Ishikawa (cell line): Measurements from ENCODE around the gene HSD17B13.

ENCODE experiments used
- CEBPB ChIP-seq: IDR thresholded peaks from 2 replicates; pipeline ENCODE4 v1.6.1; 2012
- CREB1 ChIP-seq: IDR thresholded peaks from 2 replicates; pipeline ENCODE4 v1.6.1; 2012; ENCODE audit warnings: low read depth
- EGR1 ChIP-seq: IDR thresholded peaks from 2 replicates; pipeline ENCODE4 v1.6.1; 2012
- EP300 ChIP-seq: IDR thresholded peaks from 2 replicates; pipeline ENCODE4 v1.6.1; 2012; ENCODE audit warnings: borderline replicate concordance
- FOXM1 ChIP-seq: IDR thresholded peaks from 2 replicates; pipeline ENCODE4 v1.6.1; 2012; ENCODE audit warnings: low read depth, borderline replicate concordance
- MAX ChIP-seq: IDR thresholded peaks from 2 replicates; pipeline ENCODE4 v1.6.1; 2012
- NFIC ChIP-seq: IDR thresholded peaks from 2 replicates; pipeline ENCODE4 v1.6.1; 2012
- RAD21 ChIP-seq: IDR thresholded peaks from 2 replicates; pipeline ENCODE4 v1.6.1; 2012; ENCODE audit warnings: low read depth
- REST ChIP-seq: IDR thresholded peaks from 2 replicates; pipeline ENCODE4 v1.6.1; 2012; ENCODE audit warnings: low read depth, mild to moderate bottlenecking
- TAF1 ChIP-seq: IDR thresholded peaks from 2 replicates; pipeline ENCODE4 v1.6.1; 2012; ENCODE audit warnings: low read depth, mild to moderate bottlenecking
- TCF12 ChIP-seq: IDR thresholded peaks from 2 replicates; pipeline ENCODE4 v1.6.1; 2012; ENCODE audit warnings: low read depth
- TEAD4 ChIP-seq: IDR thresholded peaks from 2 replicates; pipeline ENCODE4 v1.6.1; 2012
- YY1 ChIP-seq: IDR thresholded peaks from 2 replicates; pipeline ENCODE4 v1.6.1; 2012; ENCODE audit warnings: low read depth
- ZBTB7A ChIP-seq: IDR thresholded peaks from 2 replicates; pipeline ENCODE4 v1.6.1; 2012; ENCODE audit warnings: low read depth
- TF ChIP-seq, protein P1 (sequence below): IDR thresholded peaks from 2 replicates; pipeline ENCODE4 v1.6.1; 2012

Gene HSD17B13

GRCh38 chr4:87275311-87275710 is 47.4 kb downstream of the HSD17B13 start:
- TF ChIP-seq NFIC (no peak), REST (no peak), TCF12 (no peak), RAD21 (no peak), ZBTB7A (no peak), EGR1 (no peak)

DNA sequence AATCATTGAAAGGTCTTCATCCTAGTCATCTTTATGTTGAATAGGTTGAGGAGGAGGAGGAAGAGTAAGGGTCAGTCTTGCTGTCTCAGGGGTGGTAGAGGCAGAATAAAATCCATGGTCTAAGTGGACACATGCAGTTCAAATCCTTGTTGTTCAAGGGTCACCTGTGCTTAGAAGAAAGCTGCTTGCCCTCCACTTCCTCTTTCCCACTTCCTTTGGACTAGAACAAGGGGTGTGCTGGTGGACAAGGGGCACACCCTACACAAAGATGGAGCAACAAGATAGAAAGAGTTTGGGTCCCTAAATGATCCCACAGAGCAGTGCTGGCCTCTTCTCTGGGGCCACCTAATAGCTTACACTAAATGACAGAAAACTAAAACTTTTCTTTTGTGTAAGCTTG is 47.9 kb downstream of the HSD17B13 start:
- TF ChIP-seq NFIC, result no peak
- no peak for TF ChIP-seq YY1
- TF ChIP-seq, protein P1, sequence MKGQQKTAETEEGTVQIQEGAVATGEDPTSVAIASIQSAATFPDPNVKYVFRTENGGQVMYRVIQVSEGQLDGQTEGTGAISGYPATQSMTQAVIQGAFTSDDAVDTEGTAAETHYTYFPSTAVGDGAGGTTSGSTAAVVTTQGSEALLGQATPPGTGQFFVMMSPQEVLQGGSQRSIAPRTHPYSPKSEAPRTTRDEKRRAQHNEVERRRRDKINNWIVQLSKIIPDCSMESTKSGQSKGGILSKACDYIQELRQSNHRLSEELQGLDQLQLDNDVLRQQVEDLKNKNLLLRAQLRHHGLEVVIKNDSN, result no peak
- TF ChIP-seq TEAD4, result no peak
- TF ChIP-seq RAD21, result no peak
- no peak for TF ChIP-seq CEBPB
- TF ChIP-seq EP300, result no peak
- TF ChIP-seq MAX, result no peak
- TF ChIP-seq REST, result no peak
- no peak for TF ChIP-seq FOXM1
- no peak for TF ChIP-seq TAF1
- no peak for TF ChIP-seq CREB1
- TF ChIP-seq ZBTB7A, result no peak
- TF ChIP-seq EGR1, result no peak

DNA sequence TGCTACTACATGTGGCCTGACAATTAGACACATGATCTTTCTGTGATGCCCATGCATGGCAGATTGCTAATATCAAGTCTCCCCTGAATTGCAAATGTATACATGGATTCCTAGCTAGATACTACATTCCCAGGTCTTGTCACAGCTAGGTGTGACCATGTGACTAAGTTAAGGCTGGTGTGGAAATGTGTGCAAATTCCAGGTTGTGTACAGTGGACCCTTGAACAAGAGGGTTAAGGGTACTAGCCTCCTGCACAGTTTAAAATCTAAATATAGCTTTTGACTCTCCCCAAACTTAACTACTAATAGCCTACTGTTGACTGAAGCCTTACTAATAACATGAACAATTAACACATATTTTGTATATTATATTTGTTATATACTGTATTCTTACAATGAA is 48.4 kb downstream of the HSD17B13 start:
- TF ChIP-seq, protein P1, result no peak
- TF ChIP-seq EGR1, result no peak
- no peak for TF ChIP-seq CREB1
- no peak for TF ChIP-seq REST
- no peak for TF ChIP-seq TAF1
- no peak for TF ChIP-seq RAD21
- TF ChIP-seq YY1, result no peak
- no peak for TF ChIP-seq ZBTB7A
- no peak for TF ChIP-seq FOXM1
- TF ChIP-seq EP300, result no peak
- TF ChIP-seq NFIC, result no peak
- TF ChIP-seq TEAD4, result no peak
- no peak for TF ChIP-seq MAX
- TF ChIP-seq TCF12, result no peak

GRCh38 chr4:87270825-87271224 is 51.9 kb downstream of the HSD17B13 start:
- no peak for TF ChIP-seq TEAD4
- no peak for TF ChIP-seq EGR1
- TF ChIP-seq TAF1, result no peak
- no peak for TF ChIP-seq YY1
- TF ChIP-seq, protein P1, result no peak
- TF ChIP-seq RAD21, result no peak
- TF ChIP-seq EP300, result no peak
- no peak for TF ChIP-seq REST
- no peak for TF ChIP-seq NFIC
- no peak for TF ChIP-seq CEBPB
- TF ChIP-seq MAX, result no peak
- no peak for TF ChIP-seq TCF12
- no peak for TF ChIP-seq ZBTB7A
- no peak for TF ChIP-seq FOXM1
- no peak for TF ChIP-seq CREB1
